ENCODE results near the gene PRR5L.

GRCh38 chr11:36273110-36273509 is 23.0 kb upstream of the PRR5L start:
- no peak for TF ChIP-seq TAF1 (IDR thresholded peaks at IDR 0.05; ENCODE audit: borderline replicate concordance, insufficient read depth, low read length)
- no peak for TF ChIP-seq POLR2AphosphoS5 (IDR thresholded peaks at IDR 0.05; ENCODE audit: low read depth, low read length)

All from PFSK-1 (cell line).